Measurements from ENCODE around the gene FYN. TPM values are rescaled to one million over a fixed set of nuclear protein-coding genes. Genes with fewer than 3 reads are reported as not detected.

Gene FYN
- total RNA-seq, 2 donors from 2014 or later, result 273 to 443 TPM

DNA sequence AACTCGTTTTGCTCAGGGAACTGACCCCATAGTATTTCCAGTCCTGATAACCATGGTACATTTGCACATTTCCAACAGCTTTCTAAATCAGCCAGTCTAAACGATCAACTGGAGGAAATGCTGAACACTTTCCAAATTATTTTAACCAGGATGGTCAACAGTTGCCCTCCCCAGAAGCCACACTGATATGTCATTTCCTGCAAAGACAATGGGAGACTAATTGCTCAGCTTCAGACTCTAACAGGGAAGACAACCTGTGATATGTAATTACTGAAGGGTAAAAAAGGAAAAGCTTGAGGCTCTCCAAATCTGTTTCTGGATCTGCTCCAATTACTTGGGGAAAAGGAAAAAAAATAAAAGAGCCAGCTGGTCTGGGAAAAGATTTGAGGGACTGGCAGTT lies 88.8 kb downstream of the FYN start:
- Mint-ChIP-seq H3K36me3 (peaks cover 14% of the 10 kb centered on the region), H3K4me1 (ENCODE audit: low read depth in 2 of 2) (peaks cover 62 to 65% of the 10 kb centered on the region in 2 donors)
- peak in 1 of 2 donors; percentile 51 for ATAC-seq

DNA sequence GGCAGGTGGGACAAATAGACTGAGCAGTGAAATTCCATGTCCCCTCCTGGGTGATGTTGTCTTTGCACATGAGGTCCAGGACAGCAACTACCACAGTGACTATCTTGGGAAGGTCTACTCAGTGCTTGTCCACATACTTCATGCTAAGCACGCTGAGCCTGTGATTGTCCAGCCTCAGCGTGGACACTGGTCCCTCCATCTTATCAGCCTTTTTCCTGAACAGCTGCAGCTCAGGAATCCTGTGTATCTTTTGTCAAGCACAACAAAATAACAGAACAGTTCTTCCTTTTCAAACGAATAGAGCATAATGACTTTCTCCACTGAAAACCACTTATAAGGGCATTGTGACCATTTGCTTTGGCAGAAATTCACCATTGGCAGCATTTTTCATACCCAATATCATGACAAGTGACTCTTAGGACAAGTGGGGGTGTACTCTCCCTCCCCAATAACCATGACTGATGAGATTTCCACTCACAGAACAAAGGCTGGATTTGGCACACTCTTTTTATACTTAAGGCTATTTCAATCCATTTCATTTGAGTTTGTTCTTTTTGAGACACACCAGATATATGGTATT lies 90.3 kb downstream of the FYN start:
- H3K9me3 Mint-ChIP-seq, result no peaks in the 10 kb centered on the region
- peaks cover 14% of the 10 kb centered on the region for H3K36me3 Mint-ChIP-seq
- peaks cover 75 to 80% of the 10 kb centered on the region in 2 donors for H3K4me1 Mint-ChIP-seq (ENCODE audit: low read depth in 2 of 2)
- H3K27me3 Mint-ChIP-seq, result no peaks in the 10 kb centered on the region
- peak overlapping the region; percentile 47 for H3K4me3 Mint-ChIP-seq
- peak overlapping the region in 1 of 2 donors; percentile 97 for H3K27ac Mint-ChIP-seq
- ATAC-seq, result no peak
- no peak for DNase-seq (ENCODE audit: low spot score)

More for the DNA sequence above, 88.8 kb downstream of the FYN start:
- Mint-ChIP-seq H3K27me3 (no peaks in the 10 kb centered on the region), H3K27ac (peak overlapping the region in 1 of 2 donors; percentile 97), H3K9me3 (no peaks in the 10 kb centered on the region), H3K4me3 (peak overlapping the region; percentile 47)
- no peak for DNase-seq (ENCODE audit: low spot score)

DNA sequence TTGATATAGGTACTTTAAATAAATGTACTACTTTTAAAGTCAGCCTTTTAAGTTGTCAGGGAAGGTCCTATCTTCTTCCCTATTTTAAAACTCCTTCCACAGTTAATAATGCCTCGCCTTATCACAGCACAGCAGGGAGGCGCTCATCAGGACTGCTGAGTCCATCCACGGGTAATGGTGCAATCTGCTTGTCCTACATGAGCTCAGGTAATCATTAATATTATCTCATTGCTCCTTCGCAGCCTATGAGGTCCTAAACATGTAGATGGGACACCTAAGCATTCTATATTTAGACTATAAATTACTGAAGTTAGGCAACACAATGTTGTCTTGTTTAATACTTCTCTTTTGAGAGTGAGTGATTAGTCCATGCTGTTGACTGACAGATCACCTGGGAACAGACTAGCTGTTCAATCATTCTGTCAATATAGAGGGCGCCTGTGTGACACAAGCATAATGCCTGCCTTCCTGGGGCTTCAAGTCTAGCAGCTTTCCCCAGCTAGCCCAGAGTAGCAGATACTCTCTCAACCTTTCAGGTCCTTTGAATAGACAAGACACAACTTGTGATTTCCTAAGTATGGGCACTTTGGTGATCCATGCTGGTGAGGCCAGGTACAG lies 91.0 kb downstream of the FYN start:
- H3K27me3 Mint-ChIP-seq, result no peaks in the 10 kb centered on the region
- ATAC-seq (no peak), DNase-seq (ENCODE audit: low spot score) (no peak)
- H3K4me1 Mint-ChIP-seq (ENCODE audit: low read depth in 2 of 2), result peaks cover 81 to 85% of the 10 kb centered on the region in 2 donors
- peaks cover 14% of the 10 kb centered on the region for H3K36me3 Mint-ChIP-seq
- peak overlapping the region; percentile 4 for H3K4me3 Mint-ChIP-seq
- H3K27ac Mint-ChIP-seq, result peak overlapping the region in 1 of 2 donors; percentile 97
- no peaks in the 10 kb centered on the region for H3K9me3 Mint-ChIP-seq

DNA sequence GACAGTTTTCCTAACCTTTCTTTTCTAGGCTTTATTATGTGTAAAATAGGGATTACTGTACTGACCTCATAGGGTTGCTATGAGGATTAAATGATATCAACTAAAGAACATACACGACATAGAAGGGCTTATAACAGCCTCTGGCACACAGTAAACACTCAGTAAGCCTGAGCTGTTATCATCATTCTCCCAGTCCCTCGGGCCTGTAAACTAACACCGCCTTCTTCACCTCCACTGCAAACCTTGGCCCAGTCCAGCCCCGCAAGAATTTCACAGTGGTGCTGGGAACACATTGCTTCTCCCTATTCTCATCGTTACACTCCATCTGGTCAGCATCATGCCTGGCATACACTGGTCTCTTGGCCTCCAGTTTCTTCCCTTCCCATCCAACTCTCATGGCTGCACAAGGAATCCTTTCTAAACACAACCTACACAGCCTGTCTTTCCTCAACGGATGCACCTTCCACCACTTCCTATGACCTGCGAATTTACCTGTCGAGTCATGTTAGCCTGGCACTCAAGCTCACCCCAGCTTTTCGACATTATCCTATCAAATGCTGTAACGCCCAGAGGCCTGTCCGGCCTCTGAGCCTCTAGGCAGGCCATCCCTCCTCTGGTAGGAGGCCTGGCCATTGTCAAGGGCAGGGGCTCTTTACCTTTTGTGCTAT lies 92.1 kb downstream of the FYN start:
- Mint-ChIP-seq H3K4me3 (peak overlapping the region; percentile 82), H3K27me3 (no peaks in the 10 kb centered on the region), H3K9me3 (no peaks in the 10 kb centered on the region), H3K36me3 (peaks cover 9% of the 10 kb centered on the region), H3K4me1 (ENCODE audit: low read depth in 2 of 2) (peaks cover 83 to 90% of the 10 kb centered on the region in 2 donors), H3K27ac (peak overlapping the region in 1 of 2 donors; percentile 97)
- DNase-seq (ENCODE audit: low spot score), result no peak
- ATAC-seq, result no peak

DNA sequence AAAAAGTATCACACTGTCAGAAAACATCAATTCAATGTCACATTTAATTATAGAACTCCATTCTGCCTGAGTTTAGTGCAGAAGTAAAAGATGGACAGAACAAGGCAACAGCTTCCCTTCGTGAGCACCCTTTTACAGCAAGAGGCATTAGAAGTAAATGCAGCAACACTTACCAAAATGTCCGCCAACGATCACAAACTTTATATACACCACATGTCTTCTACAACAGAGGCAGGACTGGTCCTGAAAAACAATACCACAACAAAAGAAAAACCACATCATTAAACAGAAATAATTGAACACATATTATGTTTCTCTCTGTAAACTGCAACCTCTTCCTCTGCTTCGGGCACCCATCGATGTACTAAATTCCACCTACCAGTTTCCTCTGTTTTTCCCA lies 92.9 kb downstream of the FYN start:
- Mint-ChIP-seq H3K9me3 (no peaks in the 10 kb centered on the region), H3K36me3 (peaks cover 7% of the 10 kb centered on the region), H3K27ac (peak overlapping the region in 1 of 2 donors; percentile 97), H3K4me3 (peak overlapping the region; percentile 82), H3K27me3 (no peaks in the 10 kb centered on the region), H3K4me1 (ENCODE audit: low read depth in 2 of 2) (peaks cover 86 to 93% of the 10 kb centered on the region in 2 donors)
- no peak for DNase-seq (ENCODE audit: low spot score)
- ATAC-seq, result peak in 1 of 2 donors; percentile 24

DNA sequence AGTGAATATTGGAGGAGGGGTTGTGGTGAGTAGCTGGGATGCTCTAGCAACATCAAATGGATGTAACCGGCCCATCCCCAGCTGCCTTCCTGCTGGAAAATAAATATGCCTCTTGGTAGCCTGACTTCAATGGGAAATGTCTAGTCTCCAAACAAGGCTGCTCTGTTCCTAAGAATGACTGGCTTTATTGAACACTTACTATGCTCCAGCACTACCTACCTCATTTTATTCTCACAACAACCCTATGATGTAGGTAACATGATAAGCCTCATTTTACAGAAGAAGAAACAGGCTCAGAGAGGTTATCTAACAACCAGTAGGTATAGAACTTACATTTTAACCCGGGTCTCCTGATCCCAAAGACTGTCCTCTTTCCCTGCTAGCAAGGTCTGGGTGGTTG lies 93.6 kb downstream of the FYN start:
- DNase-seq (ENCODE audit: low spot score) (no peak), ATAC-seq (no peak)
- Mint-ChIP-seq H3K27me3 (no peaks in the 10 kb centered on the region), H3K36me3 (peaks cover 7% of the 10 kb centered on the region), H3K9me3 (no peaks in the 10 kb centered on the region), H3K4me1 (ENCODE audit: low read depth in 2 of 2) (peaks cover 86 to 93% of the 10 kb centered on the region in 2 donors), H3K4me3 (peak overlapping the region; percentile 82), H3K27ac (peak overlapping the region in 1 of 2 donors; percentile 97)

DNA sequence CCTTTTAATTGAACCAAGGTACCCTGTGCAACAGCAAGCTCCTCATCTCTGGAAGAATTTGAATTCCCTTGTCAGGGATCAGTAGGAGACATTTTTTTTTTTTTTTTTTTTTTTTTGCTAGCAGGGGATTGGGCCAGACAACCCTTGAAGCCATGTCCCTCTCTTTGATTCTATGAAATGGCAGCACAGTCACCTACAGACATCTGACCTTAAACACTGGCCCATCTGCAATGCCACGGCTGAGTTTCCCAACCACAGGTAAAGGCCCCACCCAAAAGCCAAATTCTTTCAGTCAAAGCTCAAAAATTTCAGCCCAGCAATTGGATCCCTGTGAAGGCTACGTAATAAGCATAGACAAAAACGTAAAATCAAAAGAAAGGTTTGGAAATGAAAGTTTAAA lies 94.2 kb downstream of the FYN start:
- H3K4me1 Mint-ChIP-seq (ENCODE audit: low read depth in 2 of 2), result peaks cover 86 to 90% of the 10 kb centered on the region in 2 donors
- no peaks in the 10 kb centered on the region for H3K27me3 Mint-ChIP-seq
- H3K4me3 Mint-ChIP-seq, result peak overlapping the region; percentile 82
- ATAC-seq (no peak), DNase-seq (ENCODE audit: low spot score) (no peak)
- H3K27ac Mint-ChIP-seq, result peak overlapping the region in 1 of 2 donors; percentile 97
- peaks cover 7% of the 10 kb centered on the region for H3K36me3 Mint-ChIP-seq
- H3K9me3 Mint-ChIP-seq, result no peaks in the 10 kb centered on the region

DNA sequence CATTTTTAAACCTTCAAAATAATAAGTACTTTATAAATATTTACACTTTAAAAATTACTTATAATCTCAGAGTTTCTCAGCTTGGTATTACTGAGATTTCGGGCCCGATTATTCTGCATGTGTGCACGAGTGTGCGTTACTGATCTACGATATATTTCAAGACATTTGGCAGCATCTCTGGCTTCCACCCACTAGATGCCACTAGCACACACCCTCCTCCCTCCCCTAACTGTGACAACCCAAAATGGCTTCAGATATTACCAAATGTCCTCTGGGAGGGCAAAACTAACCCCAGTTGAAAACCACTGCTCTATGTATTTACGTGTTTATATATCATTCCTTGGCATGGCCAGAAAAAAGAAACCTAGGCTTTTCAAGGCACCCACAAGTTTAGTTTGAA lies 95.9 kb downstream of the FYN start:
- peaks cover 7% of the 10 kb centered on the region for H3K36me3 Mint-ChIP-seq
- peak; percentile 59 to 67 for ATAC-seq
- H3K27ac Mint-ChIP-seq, result peak overlapping the region in 1 of 2 donors; percentile 97
- peaks cover 77 to 82% of the 10 kb centered on the region in 2 donors for H3K4me1 Mint-ChIP-seq (ENCODE audit: low read depth in 2 of 2)
- H3K9me3 Mint-ChIP-seq, result no peaks in the 10 kb centered on the region
- H3K27me3 Mint-ChIP-seq, result no peaks in the 10 kb centered on the region
- peak overlapping the region; percentile 82 for H3K4me3 Mint-ChIP-seq
- no peak for DNase-seq (ENCODE audit: low spot score)

- peak overlapping the region; percentile 82 for H3K4me3 Mint-ChIP-seq
- no peak for DNase-seq (ENCODE audit: low spot score)
- peaks cover 82 to 85% of the 10 kb centered on the region in 2 donors for H3K4me1 Mint-ChIP-seq (ENCODE audit: low read depth in 2 of 2)
- H3K27me3 Mint-ChIP-seq, result no peaks in the 10 kb centered on the region
- no peaks in the 10 kb centered on the region for H3K9me3 Mint-ChIP-seq
- peaks cover 10% of the 10 kb centered on the region for H3K36me3 Mint-ChIP-seq
- ATAC-seq, result peak in 1 of 2 donors; percentile 72
- H3K27ac Mint-ChIP-seq, result peak overlapping the region in 1 of 2 donors; percentile 97
These were observed 96.7 kb downstream of the FYN start for GRCh38 chr6:111776236-111777221.

DNA sequence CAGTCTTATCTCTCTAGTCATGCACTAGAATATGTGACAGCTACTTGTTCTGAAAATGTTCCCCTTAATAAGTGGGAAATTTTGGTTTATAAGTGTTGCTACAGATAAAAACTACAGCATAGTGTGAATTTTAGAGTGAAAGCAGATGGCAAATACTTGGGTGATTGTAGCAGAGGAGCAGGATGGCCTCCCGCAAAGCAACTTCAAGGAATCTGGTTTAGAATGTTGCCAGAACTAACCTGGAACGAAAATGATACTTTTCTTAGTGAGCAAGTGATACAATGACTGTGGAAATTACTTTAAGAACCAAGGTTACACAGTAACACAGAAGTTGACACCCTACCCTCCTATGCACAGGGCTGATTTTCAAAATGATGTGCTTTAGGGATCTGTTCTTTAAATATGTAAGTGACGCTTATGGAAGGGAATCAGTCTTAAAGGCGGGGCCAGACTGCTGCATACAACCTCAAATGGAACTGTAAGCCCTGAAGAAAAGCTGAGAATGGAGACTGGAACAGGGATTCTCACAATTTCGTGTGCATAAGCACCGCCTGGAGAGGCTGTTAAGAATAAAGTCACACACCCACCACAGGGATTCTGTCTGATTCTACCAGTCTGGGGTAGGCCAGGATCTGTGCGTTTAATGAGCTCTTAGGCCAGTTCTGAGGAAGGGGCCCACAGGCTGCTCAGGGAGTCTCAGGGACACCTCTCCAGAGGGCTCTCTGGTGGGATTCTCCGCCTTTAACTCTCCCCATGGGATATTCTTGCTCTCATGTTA lies 97.9 kb downstream of the FYN start:
- H3K4me3 Mint-ChIP-seq, result peak overlapping the region; percentile 82
- no peak for ATAC-seq

GRCh38 chr6:111774346-111774703 lies 98.9 kb downstream of the FYN start:
- peak overlapping the region in 1 of 2 donors; percentile 97 for H3K27ac Mint-ChIP-seq
- no peak for DNase-seq (ENCODE audit: low spot score)
- H3K36me3 Mint-ChIP-seq, result peaks cover 12% of the 10 kb centered on the region
- no peaks in the 10 kb centered on the region for H3K27me3 Mint-ChIP-seq
- no peak overlapping the region for H3K4me3 Mint-ChIP-seq
- ATAC-seq, result no peak
- peaks cover 80 to 85% of the 10 kb centered on the region in 2 donors for H3K4me1 Mint-ChIP-seq (ENCODE audit: low read depth in 2 of 2)
- peaks cover 2% of the 10 kb centered on the region for H3K9me3 Mint-ChIP-seq

More for the DNA sequence above, 97.9 kb downstream of the FYN start:
- Mint-ChIP-seq H3K27me3 (no peaks in the 10 kb centered on the region), H3K4me1 (ENCODE audit: low read depth in 2 of 2) (peaks cover 82 to 85% of the 10 kb centered on the region in 2 donors), H3K36me3 (peaks cover 12% of the 10 kb centered on the region), H3K9me3 (peaks cover 2% of the 10 kb centered on the region), H3K27ac (peak overlapping the region in 1 of 2 donors; percentile 97)
- DNase-seq (ENCODE audit: low spot score), result no peak

DNA sequence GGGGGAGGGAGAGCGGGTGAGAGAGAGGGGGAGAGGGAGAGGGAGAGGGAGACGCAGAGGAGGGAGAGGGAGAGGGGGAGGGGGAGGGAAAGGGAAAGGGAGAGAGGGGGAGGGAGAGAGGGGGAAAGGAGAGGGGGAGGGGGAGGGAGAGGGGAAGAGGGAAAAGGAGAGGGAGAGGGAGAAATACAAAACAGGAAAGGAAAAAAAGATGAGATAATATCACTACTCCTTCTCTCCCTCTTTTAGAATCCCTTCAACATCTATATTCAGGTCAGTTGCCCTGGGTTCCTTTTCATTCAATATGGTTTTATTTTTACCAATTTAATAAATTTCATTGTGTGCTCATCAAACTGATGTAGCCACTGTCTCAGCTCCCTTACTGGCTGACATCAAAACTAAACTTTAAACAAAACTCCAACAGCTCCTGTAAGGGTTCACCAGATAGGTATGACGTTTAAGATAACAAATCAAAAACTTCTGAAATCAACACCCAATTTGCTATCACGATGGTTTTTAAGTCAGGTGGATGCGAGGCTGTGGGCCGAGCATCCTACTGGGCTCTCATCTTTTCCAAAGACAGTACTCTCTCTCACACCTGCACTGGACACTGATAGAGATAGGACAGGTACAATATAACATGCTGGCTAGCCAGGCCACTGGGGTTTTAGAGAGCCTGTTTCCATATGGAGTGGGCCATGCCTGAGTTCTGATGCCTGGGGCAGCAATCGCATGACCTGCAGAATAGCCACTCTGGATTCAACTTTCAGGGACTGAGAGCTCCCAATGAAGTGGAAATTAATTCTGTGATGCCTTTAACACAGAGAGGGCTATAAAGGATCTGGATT lies 99.5 kb downstream of the FYN start:
- peaks cover 2% of the 10 kb centered on the region for H3K9me3 Mint-ChIP-seq
- H3K27ac Mint-ChIP-seq, result peak overlapping the region in 1 of 2 donors; percentile 97
- DNase-seq (ENCODE audit: low spot score) (no peak), ATAC-seq (no peak)
- H3K4me3 Mint-ChIP-seq, result no peak overlapping the region
- peaks cover 14% of the 10 kb centered on the region for H3K36me3 Mint-ChIP-seq
- peaks cover 80 to 87% of the 10 kb centered on the region in 2 donors for H3K4me1 Mint-ChIP-seq (ENCODE audit: low read depth in 2 of 2)
- H3K27me3 Mint-ChIP-seq, result no peaks in the 10 kb centered on the region
